GM12878 (cell line): ENCODE data around the gene SMARCE1. TPM values are rescaled to one million over a fixed set of nuclear protein-coding genes. Genes with fewer than 3 reads are reported as not detected.

ENCODE experiments used
- BCL11A ChIP-seq: IDR thresholded peaks from 2 replicates; pipeline ENCODE4 v1.6.1; 2011; ENCODE audit warnings: low read depth, low read length
- EED ChIP-seq: sonication (generic); IDR thresholded peaks from 2 replicates; pipeline ENCODE4 v1.6.1; 2016; ENCODE audit warnings: antibody characterized with exemption, low read depth
- ESRRA ChIP-seq: IDR thresholded peaks from 2 replicates; pipeline ENCODE4 v1.6.1; 2012; ENCODE audit warnings: mild to moderate bottlenecking, low read length, improper control_type of control experiment
- FOXK2 ChIP-seq: fragments of 450-650 bp; IDR thresholded peaks from 2 replicates; pipeline ENCODE4 v1.6.1; 2017; ENCODE audit warnings: mild to moderate bottlenecking, moderate library complexity
- GATAD2B ChIP-seq: fragments of 450-650 bp; conservative IDR thresholded peaks from 2 replicates; pipeline ENCODE4 v1.6.1; 2017; ENCODE audit warnings: low read depth, mild to moderate bottlenecking, moderate library complexity
- IKZF1 ChIP-seq: fragments of 450-650 bp; conservative IDR thresholded peaks from 2 replicates; pipeline ENCODE4 v1.6.1; 2017; ENCODE audit warnings: antibody characterized with exemption, mild to moderate bottlenecking
- JUND ChIP-seq: IDR thresholded peaks from 2 replicates; pipeline ENCODE4 v1.6.1; 2012; ENCODE audit warnings: low read depth, mild to moderate bottlenecking, low read length, improper control_type of control experiment, moderate library complexity
- LARP7 ChIP-seq: fragments of 450-650 bp; IDR thresholded peaks from 2 replicates; pipeline ENCODE4 v1.6.1; 2017; ENCODE audit warnings: mild to moderate bottlenecking
- MTA2 ChIP-seq: fragments of 450-650 bp; IDR thresholded peaks from 2 replicates; pipeline ENCODE4 v1.6.1; 2016; ENCODE audit warnings: low read depth, mild to moderate bottlenecking, moderate library complexity
- MXI1 ChIP-seq: fragments of 150-350 bp; IDR thresholded peaks from 2 replicates; pipeline ENCODE4 v1.6.1; 2011; ENCODE audit warnings: low read depth, mild to moderate bottlenecking, inconsistent platforms, low read length, improper control_type of control experiment
- MYB ChIP-seq: fragments of 150-350 bp; IDR thresholded peaks from 2 replicates; pipeline ENCODE4 v1.6.1; 2014; ENCODE audit warnings: mild to moderate bottlenecking, low read depth, low read length, borderline replicate concordance
- MYC ChIP-seq: IDR thresholded peaks from 2 replicates; pipeline ENCODE4 v1.6.1; 2011; ENCODE audit warnings: mild to moderate bottlenecking, low read length, moderate library complexity, inconsistent platforms; ENCODE audit not compliant: insufficient read depth, insufficient replicate concordance, insufficient read length, severe bottlenecking
- NBN ChIP-seq: fragments of 450-650 bp; IDR thresholded peaks from 2 replicates; pipeline ENCODE4 v1.6.1; 2016
- NR2C2 ChIP-seq: IDR thresholded peaks from 2 replicates; pipeline ENCODE4 v1.6.1; 2011; ENCODE audit warnings: borderline replicate concordance, low read depth; ENCODE audit not compliant: control insufficient read depth, insufficient read length
- NR2F1 ChIP-seq: fragments of 450-650 bp; conservative IDR thresholded peaks from 2 replicates; pipeline ENCODE4 v1.6.1; 2017; ENCODE audit warnings: mild to moderate bottlenecking
- NRF1 ChIP-seq: conservative IDR thresholded peaks from 2 replicates; pipeline ENCODE4 v1.6.1; 2011; ENCODE audit warnings: mild to moderate bottlenecking, low read depth, low read length, improper control_type of control experiment
- PAX8 ChIP-seq: fragments of 450-650 bp; IDR thresholded peaks from 2 replicates; pipeline ENCODE4 v1.6.1; 2017; ENCODE audit warnings: mild to moderate bottlenecking, moderate library complexity
- POLR2A ChIP-seq: IDR thresholded peaks from 2 replicates; pipeline ENCODE4 v1.6.1; 2011; ENCODE audit warnings: low read depth, mild to moderate bottlenecking, low read length
- SMC3 ChIP-seq: IDR thresholded peaks from 2 replicates; pipeline ENCODE4 v1.6.1; 2011; ENCODE audit warnings: low read length, improper control_type of control experiment, borderline replicate concordance
- SP1 ChIP-seq: IDR thresholded peaks from one replicate; pipeline ENCODE4 v1.6.1; 2011; ENCODE audit warnings: low read depth, low read length
- STAT1 ChIP-seq: fragments of 450-650 bp; conservative IDR thresholded peaks from 2 replicates; pipeline ENCODE4 v1.6.1; 2014; ENCODE audit warnings: antibody characterized with exemption, mild to moderate bottlenecking
- ZNF274 ChIP-seq: IDR thresholded peaks from one replicate; pipeline ENCODE4 v1.8.0; 2011; ENCODE audit not compliant: insufficient read length, insufficient read depth
- ZZZ3 ChIP-seq: IDR thresholded peaks from 2 replicates; pipeline ENCODE4 v1.6.1; 2011; ENCODE audit warnings: low read depth; ENCODE audit not compliant: control insufficient read depth, insufficient read length
- polyA plus RNA-seq, 11 experiments: library from polyadenylated mRNA; depleted of rRNA in 4 of 11; unstranded in 6 of 11; stranded (reverse) in 5 of 11; fragments of >200 nt; fragmentation: Nextera tagmentation in 4 of 11; fragmentation: Illumina TruSeq in 1 of 11; extraction: Ambion mirVana in 4 of 11; extraction: Trizol in 1 of 11; gene quantifications; 1 replicate in 1 of 11; 2 replicates in 10 of 11; pipeline versions ENCODE4 v1.2.1 to v1.2.3, GENCODE V29; 2011 to 2016; ENCODE audit warnings: inconsistent platforms in 2 of 11, missing spikeins in 2 of 11, low read depth in 1 of 11
- total RNA-seq, 4 experiments: library from RNA; depleted of rRNA in 3 of 4; stranded (reverse); fragments of >200 nt in 3 of 4; fragmentation: Illumina TruSeq in 1 of 4; extraction: Trizol in 1 of 4; gene quantifications; 2 replicates each; pipeline versions ENCODE4 v1.2.1 to v1.2.3, GENCODE V29; 2013 to 2021
- TF ChIP-seq, protein P1 (sequence below): fragments of 450-650 bp; formaldehyde crosslinking; IDR thresholded peaks from 2 replicates; pipeline ENCODE4 v1.5.0; 2022; ENCODE audit warnings: mild to moderate bottlenecking, missing genetic modification characterization
- TF ChIP-seq, protein P2 (sequence below): IDR thresholded peaks from 2 replicates; pipeline ENCODE4 v1.6.1; 2012; ENCODE audit warnings: low read depth, low read length, improper control_type of control experiment
- TF ChIP-seq, protein P3 (sequence below): fragments of 150-350 bp; IDR thresholded peaks from 2 replicates; pipeline ENCODE4 v1.6.1; 2014; ENCODE audit warnings: mild to moderate bottlenecking, low read depth, low read length

SMARCE1 gene
- total and polyA plus RNA-seq, 10 of the 15 experiments (the other 5 are each of a cell fraction or from before 2014, with no cell fraction given) = 87.9 to 191 (median 132) TPM

DNA sequence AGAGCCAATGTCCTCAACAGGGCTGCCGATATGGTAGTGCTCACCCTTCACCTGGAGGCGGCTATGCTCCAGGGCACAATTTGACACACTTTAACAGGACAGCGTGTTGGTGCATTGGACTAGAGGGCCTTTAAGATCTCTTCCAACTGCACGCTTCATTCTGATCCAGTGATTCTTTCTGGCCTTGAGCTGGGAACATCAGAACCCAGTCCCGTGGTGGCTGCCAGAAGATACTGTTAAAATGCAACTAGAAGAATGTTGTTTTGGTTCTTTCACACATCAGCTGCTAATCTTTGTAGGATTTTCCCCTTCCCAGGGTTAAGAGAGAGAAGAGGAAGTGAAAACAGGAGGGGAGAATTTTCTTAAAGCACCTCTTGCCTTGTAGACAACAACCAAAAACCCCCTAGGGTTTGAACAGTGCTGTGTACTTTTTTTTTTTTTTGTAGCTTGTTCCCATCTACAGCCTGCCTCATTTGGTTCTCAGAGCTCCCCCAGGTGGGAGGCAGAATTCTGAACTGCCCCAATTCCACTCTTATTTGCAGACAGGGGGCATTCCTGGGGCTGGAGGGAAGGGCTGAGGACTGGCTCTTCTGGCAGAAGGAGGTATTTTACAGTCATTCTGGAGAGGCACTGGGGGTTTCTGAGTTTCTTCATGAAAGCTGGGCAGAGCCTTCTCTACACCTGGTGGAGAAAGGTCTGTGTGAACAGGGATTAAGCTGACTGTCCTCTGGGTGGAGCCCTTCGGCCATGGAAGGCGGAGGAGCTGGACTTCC is 32.4 kb downstream of the SMARCE1 start (continued):
- TF ChIP-seq GATAD2B = peak; percentile 87
- TF ChIP-seq SP1 = no peak
- TF ChIP-seq ESRRA = no peak
- TF ChIP-seq, protein P1, sequence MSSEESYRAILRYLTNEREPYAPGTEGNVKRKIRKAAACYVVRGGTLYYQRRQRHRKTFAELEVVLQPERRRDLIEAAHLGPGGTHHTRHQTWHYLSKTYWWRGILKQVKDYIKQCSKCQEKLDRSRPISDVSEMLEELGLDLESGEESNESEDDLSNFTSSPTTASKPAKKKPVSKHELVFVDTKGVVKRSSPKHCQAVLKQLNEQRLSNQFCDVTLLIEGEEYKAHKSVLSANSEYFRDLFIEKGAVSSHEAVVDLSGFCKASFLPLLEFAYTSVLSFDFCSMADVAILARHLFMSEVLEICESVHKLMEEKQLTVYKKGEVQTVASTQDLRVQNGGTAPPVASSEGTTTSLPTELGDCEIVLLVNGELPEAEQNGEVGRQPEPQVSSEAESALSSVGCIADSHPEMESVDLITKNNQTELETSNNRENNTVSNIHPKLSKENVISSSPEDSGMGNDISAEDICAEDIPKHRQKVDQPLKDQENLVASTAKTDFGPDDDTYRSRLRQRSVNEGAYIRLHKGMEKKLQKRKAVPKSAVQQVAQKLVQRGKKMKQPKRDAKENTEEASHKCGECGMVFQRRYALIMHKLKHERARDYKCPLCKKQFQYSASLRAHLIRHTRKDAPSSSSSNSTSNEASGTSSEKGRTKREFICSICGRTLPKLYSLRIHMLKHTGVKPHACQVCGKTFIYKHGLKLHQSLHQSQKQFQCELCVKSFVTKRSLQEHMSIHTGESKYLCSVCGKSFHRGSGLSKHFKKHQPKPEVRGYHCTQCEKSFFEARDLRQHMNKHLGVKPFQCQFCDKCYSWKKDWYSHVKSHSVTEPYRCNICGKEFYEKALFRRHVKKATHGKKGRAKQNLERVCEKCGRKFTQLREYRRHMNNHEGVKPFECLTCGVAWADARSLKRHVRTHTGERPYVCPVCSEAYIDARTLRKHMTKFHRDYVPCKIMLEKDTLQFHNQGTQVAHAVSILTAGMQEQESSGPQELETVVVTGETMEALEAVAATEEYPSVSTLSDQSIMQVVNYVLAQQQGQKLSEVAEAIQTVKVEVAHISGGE = no peak
- peak; percentile 93 for TF ChIP-seq EED
- no peak for TF ChIP-seq STAT1
- TF ChIP-seq, protein P2, sequence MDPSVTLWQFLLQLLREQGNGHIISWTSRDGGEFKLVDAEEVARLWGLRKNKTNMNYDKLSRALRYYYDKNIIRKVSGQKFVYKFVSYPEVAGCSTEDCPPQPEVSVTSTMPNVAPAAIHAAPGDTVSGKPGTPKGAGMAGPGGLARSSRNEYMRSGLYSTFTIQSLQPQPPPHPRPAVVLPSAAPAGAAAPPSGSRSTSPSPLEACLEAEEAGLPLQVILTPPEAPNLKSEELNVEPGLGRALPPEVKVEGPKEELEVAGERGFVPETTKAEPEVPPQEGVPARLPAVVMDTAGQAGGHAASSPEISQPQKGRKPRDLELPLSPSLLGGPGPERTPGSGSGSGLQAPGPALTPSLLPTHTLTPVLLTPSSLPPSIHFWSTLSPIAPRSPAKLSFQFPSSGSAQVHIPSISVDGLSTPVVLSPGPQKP = no peak
- peak; percentile 81; the same call in 1 of the 2 replicates for TF ChIP-seq MXI1
- TF ChIP-seq NBN = peak; percentile 80
- peak; percentile 81 for TF ChIP-seq FOXK2
- no peak for TF ChIP-seq NRF1
- TF ChIP-seq MYC = no peak
- TF ChIP-seq BCL11A = peak; percentile 87
- peak; percentile 84 for TF ChIP-seq MTA2
- TF ChIP-seq, protein P3, sequence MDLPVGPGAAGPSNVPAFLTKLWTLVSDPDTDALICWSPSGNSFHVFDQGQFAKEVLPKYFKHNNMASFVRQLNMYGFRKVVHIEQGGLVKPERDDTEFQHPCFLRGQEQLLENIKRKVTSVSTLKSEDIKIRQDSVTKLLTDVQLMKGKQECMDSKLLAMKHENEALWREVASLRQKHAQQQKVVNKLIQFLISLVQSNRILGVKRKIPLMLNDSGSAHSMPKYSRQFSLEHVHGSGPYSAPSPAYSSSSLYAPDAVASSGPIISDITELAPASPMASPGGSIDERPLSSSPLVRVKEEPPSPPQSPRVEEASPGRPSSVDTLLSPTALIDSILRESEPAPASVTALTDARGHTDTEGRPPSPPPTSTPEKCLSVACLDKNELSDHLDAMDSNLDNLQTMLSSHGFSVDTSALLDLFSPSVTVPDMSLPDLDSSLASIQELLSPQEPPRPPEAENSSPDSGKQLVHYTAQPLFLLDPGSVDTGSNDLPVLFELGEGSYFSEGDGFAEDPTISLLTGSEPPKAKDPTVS = no peak
- no peak for TF ChIP-seq JUND
- TF ChIP-seq NR2C2 = no peak
- peak; percentile 32 for TF ChIP-seq MYB
- TF ChIP-seq ZZZ3 = no peak
- TF ChIP-seq IKZF1 = peak; percentile 93
- peak; percentile 65 for TF ChIP-seq SMC3
- no peak for TF ChIP-seq ZNF274
- no peak for TF ChIP-seq PAX8
- peak; percentile 11; the same call in 1 of the 2 replicates for TF ChIP-seq LARP7
- peak; percentile 58 for TF ChIP-seq NR2F1
- TF ChIP-seq POLR2A = no peak
